Mesothelial cell of epicardium (in vitro differentiated cells): ENCODE data around the gene IL3. TPM values are rescaled to one million over a fixed set of nuclear protein-coding genes. Genes with fewer than 3 reads are reported as not detected.
"Not testable (repeated sequence)": the region's sequence is repeated elsewhere in the genome, so short reads cannot be mapped to it uniquely, and the experiment has no call there.

Source experiments
- DNase-seq, 2 experiments: peaks; one replicate each; pipeline ENCODE4 v3.0.0; 2021; ENCODE audit warnings: low spot score in 2 of 2; ENCODE audit not compliant: unreplicated experiment in 2 of 2
- H3K27ac Mint-ChIP-seq: 2 replicates; pipeline ENCODE4 v1.8.0; 2021; ENCODE audit warnings: mixed read lengths
- H3K27me3 Mint-ChIP-seq: 2 replicates; pipeline ENCODE4 v1.8.0; 2021; ENCODE audit warnings: low read depth, mixed read lengths
- H3K36me3 Mint-ChIP-seq: 2 replicates; pipeline ENCODE4 v1.8.0; 2021; ENCODE audit warnings: mixed read lengths
- H3K4me1 Mint-ChIP-seq: 2 replicates; pipeline ENCODE4 v1.8.0; 2021; ENCODE audit warnings: mixed read lengths
- H3K4me3 Mint-ChIP-seq: 2 replicates; pipeline ENCODE4 v1.8.0; 2021; ENCODE audit warnings: mild to moderate bottlenecking, moderate library complexity, mixed read lengths
- H3K9me3 Mint-ChIP-seq: 2 replicates; pipeline ENCODE4 v1.8.0; 2021; ENCODE audit warnings: mixed read lengths
- CTCF ChIP-seq: fragments of 200-600 bp; sonication (generic); IDR thresholded peaks from one replicate; pipeline ENCODE4 v1.5.0; 2021; ENCODE audit warnings: antibody characterized with exemption; ENCODE audit not compliant: unreplicated experiment
- total RNA-seq: library from RNA; stranded (reverse); gene quantifications from 3 replicates; pipeline ENCODE4 v1.2.1, GENCODE V29; 2021

IL3 gene
- total RNA-seq, 1 donor from 2014 or later = not detected

- Mint-ChIP-seq H3K9me3 (no peaks in the 10 kb centered on the region), H3K4me3 (no peak overlapping the region), H3K4me1 (peaks cover 5% of the 10 kb centered on the region), H3K27me3 (peaks cover 5% of the 10 kb centered on the region), H3K27ac (no peak overlapping the region), H3K36me3 (no peaks in the 10 kb centered on the region)
- TF ChIP-seq CTCF = no peak
- no peak for DNase-seq
Observed at GRCh38 chr5:132102944-132103331, 42.5 kb downstream of the IL3 start.

- TF ChIP-seq CTCF = no peak
- Mint-ChIP-seq H3K4me3 (no peak overlapping the region), H3K27ac (peak overlapping the region; percentile 48), H3K9me3 (no peaks in the 10 kb centered on the region), H3K36me3 (no peaks in the 10 kb centered on the region), H3K4me1 (peaks cover 5% of the 10 kb centered on the region), H3K27me3 (peaks cover 5% of the 10 kb centered on the region)
- DNase-seq = no peak
Observed at GRCh38 chr5:132103332-132103951, 43.0 kb downstream of the IL3 start.

- peaks cover 5% of the 10 kb centered on the region for H3K27me3 Mint-ChIP-seq
- H3K4me1 Mint-ChIP-seq = peaks cover 5% of the 10 kb centered on the region
- no peaks in the 10 kb centered on the region for H3K9me3 Mint-ChIP-seq
- no peak overlapping the region for H3K4me3 Mint-ChIP-seq
- no peak for DNase-seq
- no peak for TF ChIP-seq CTCF
- H3K36me3 Mint-ChIP-seq = no peaks in the 10 kb centered on the region
- no peak overlapping the region for H3K27ac Mint-ChIP-seq
Observed at GRCh38 chr5:132103969-132104391, 43.5 kb downstream of the IL3 start.

GRCh38 chr5:132104556-132104955, 44.1 kb downstream of the IL3 start:
- peaks cover 5% of the 10 kb centered on the region for H3K27me3 Mint-ChIP-seq

GRCh38 chr5:132105688-132106087, 45.2 kb downstream of the IL3 start:
- Mint-ChIP-seq H3K9me3 (no peaks in the 10 kb centered on the region), H3K4me3 (no peak overlapping the region), H3K4me1 (peaks cover 5% of the 10 kb centered on the region), H3K27ac (no peak overlapping the region), H3K36me3 (no peaks in the 10 kb centered on the region), H3K27me3 (no peaks in the 10 kb centered on the region)
- DNase-seq = no peak
- TF ChIP-seq CTCF = no peak

More at GRCh38 chr5:132104556-132104955, 44.1 kb downstream of the IL3 start:
- Mint-ChIP-seq H3K36me3 (no peaks in the 10 kb centered on the region), H3K9me3 (no peaks in the 10 kb centered on the region), H3K4me1 (peaks cover 5% of the 10 kb centered on the region), H3K4me3 (no peak overlapping the region), H3K27ac (no peak overlapping the region)
- no peak for TF ChIP-seq CTCF
- DNase-seq = no peak

- H3K9me3 Mint-ChIP-seq, H3K4me1 Mint-ChIP-seq, H3K27me3 Mint-ChIP-seq, DNase-seq, H3K27ac Mint-ChIP-seq, H3K36me3 Mint-ChIP-seq, H3K4me3 Mint-ChIP-seq: not testable (repeated sequence)
Observed at GRCh38 chr5:132108495-132108894, 48.0 kb downstream of the IL3 start.

GRCh38 chr5:132108957-132109356, 48.5 kb downstream of the IL3 start:
- H3K27me3 Mint-ChIP-seq, H3K36me3 Mint-ChIP-seq, H3K9me3 Mint-ChIP-seq, H3K4me1 Mint-ChIP-seq, H3K27ac Mint-ChIP-seq, H3K4me3 Mint-ChIP-seq, DNase-seq: not testable (repeated sequence)
